DND-41 (cell line): ENCODE data around the gene SLC24A4.

Experiments used
- ATAC-seq: fragments of 200-7000 bp; cut with Tn5 transposase; 3 replicates; pipeline ENCODE4 v1.9.1; 2021; ENCODE audit warnings: low read depth; ENCODE audit not compliant: insufficient read depth
- DNase-seq: peaks from one replicate; pipeline ENCODE4 v3.0.0-alpha.2; 2020
- H2AFZ ChIP-seq: 2 replicates; pipeline ENCODE4 v1.6.0; 2012; ENCODE audit warnings: low read depth, low read length
- H3K27ac ChIP-seq: 2 replicates; pipeline ENCODE4 v1.5.1; 2012; ENCODE audit warnings: low read length, inconsistent platforms
- H3K27me3 ChIP-seq: fragments of 200-600 bp; sonication (generic); 2 replicates; pipeline ENCODE4 v1.6.0; 2012; ENCODE audit warnings: low read length, mild to moderate bottlenecking, inconsistent platforms; ENCODE audit not compliant: insufficient read depth, poor library complexity
- H3K36me3 ChIP-seq: 2 replicates; pipeline ENCODE4 v1.5.1; 2012; ENCODE audit warnings: low read length, inconsistent platforms; ENCODE audit not compliant: insufficient read depth
- H3K4me1 ChIP-seq: 2 replicates; pipeline ENCODE4 v1.5.1; 2012; ENCODE audit warnings: mild to moderate bottlenecking, low read length; ENCODE audit not compliant: insufficient read depth
- H3K4me2 ChIP-seq: 2 replicates; pipeline ENCODE4 v1.6.0; 2012; ENCODE audit warnings: mild to moderate bottlenecking, moderate library complexity, low read length, inconsistent platforms; ENCODE audit not compliant: insufficient read depth
- H3K4me3 ChIP-seq, 2 experiments: fragments of 200-600 bp in 1 of 2; shearing (Covaris generic) in 1 of 2; 2 replicates each; pipeline ENCODE4 v1.5.1; 2012 to 2016; ENCODE audit warnings: inconsistent platforms in 2 of 2, low read length in 2 of 2, mild to moderate bottlenecking in 2 of 2, low read depth in 1 of 2, moderate library complexity in 1 of 2
- H3K79me2 ChIP-seq: 2 replicates; pipeline ENCODE4 v1.6.0; 2012; ENCODE audit warnings: low read length, inconsistent platforms; ENCODE audit not compliant: insufficient read depth
- H3K9ac ChIP-seq: 2 replicates; pipeline ENCODE4 v1.6.0; 2012; ENCODE audit warnings: low read depth, mild to moderate bottlenecking, inconsistent platforms, low read length, moderate library complexity
- H3K9me3 ChIP-seq: 2 replicates; pipeline ENCODE4 v1.5.1; 2012; ENCODE audit warnings: low read length, moderate library complexity, mild to moderate bottlenecking, inconsistent platforms; ENCODE audit not compliant: insufficient read depth, severe bottlenecking
- H4K20me1 ChIP-seq: 2 replicates; pipeline ENCODE4 v1.6.0; 2012; ENCODE audit warnings: low read length; ENCODE audit not compliant: insufficient read depth
- EZH2 ChIP-seq: IDR thresholded peaks from 3 replicates; pipeline ENCODE4 v1.6.1; 2012; ENCODE audit warnings: borderline replicate concordance, low read depth, mild to moderate bottlenecking, moderate library complexity, low read length, inconsistent platforms; ENCODE audit not compliant: severe bottlenecking
- TF ChIP-seq, protein P1 (sequence below): IDR thresholded peaks from 2 replicates; pipeline ENCODE4 v1.5.1; 2012; ENCODE audit warnings: borderline replicate concordance, low read length, moderate library complexity, mild to moderate bottlenecking; ENCODE audit not compliant: poor library complexity, severe bottlenecking; ENCODE audit errors: extremely low read depth

SLC24A4 gene

DNA sequence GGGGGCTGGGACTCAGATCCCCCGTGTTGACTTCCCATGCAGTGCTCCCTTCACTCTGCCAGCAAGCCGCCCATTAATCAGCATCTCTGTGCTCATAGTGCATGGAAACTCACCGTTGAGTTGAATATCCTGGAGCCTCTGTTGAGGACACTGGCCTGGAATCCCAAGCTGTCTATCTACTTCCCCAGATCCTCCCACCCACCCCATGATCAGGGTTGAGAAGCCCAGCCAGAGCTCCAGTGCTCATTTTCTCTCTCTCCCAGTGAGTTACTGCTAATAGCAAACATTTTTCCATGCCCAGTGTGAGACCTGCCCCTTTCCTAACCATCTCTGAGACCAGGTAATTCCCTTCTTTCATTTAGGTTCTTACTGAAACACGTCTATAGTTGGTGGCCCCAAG lies 88.2 kb downstream of the SLC24A4 start:
- no peak overlapping the region for H3K4me2 ChIP-seq
- H3K9ac ChIP-seq: no peak overlapping the region
- peaks cover 8% of the 10 kb centered on the region for H3K27me3 ChIP-seq
- no peaks in the 10 kb centered on the region for H3K36me3 ChIP-seq
- no peaks in the 10 kb centered on the region for H3K4me1 ChIP-seq
- no peak overlapping the region for H3K4me3 ChIP-seq
- no peak overlapping the region for H3K27ac ChIP-seq
- H2AFZ ChIP-seq: no peak overlapping the region
- peaks cover 7% of the 10 kb centered on the region for H3K9me3 ChIP-seq
- TF ChIP-seq, protein P1, sequence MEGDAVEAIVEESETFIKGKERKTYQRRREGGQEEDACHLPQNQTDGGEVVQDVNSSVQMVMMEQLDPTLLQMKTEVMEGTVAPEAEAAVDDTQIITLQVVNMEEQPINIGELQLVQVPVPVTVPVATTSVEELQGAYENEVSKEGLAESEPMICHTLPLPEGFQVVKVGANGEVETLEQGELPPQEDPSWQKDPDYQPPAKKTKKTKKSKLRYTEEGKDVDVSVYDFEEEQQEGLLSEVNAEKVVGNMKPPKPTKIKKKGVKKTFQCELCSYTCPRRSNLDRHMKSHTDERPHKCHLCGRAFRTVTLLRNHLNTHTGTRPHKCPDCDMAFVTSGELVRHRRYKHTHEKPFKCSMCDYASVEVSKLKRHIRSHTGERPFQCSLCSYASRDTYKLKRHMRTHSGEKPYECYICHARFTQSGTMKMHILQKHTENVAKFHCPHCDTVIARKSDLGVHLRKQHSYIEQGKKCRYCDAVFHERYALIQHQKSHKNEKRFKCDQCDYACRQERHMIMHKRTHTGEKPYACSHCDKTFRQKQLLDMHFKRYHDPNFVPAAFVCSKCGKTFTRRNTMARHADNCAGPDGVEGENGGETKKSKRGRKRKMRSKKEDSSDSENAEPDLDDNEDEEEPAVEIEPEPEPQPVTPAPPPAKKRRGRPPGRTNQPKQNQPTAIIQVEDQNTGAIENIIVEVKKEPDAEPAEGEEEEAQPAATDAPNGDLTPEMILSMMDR: no peak
- TF ChIP-seq EZH2: no peak
- no peaks in the 10 kb centered on the region for H4K20me1 ChIP-seq
- DNase-seq (no peak), ATAC-seq (no peak)
- no peaks in the 10 kb centered on the region for H3K79me2 ChIP-seq

DNA sequence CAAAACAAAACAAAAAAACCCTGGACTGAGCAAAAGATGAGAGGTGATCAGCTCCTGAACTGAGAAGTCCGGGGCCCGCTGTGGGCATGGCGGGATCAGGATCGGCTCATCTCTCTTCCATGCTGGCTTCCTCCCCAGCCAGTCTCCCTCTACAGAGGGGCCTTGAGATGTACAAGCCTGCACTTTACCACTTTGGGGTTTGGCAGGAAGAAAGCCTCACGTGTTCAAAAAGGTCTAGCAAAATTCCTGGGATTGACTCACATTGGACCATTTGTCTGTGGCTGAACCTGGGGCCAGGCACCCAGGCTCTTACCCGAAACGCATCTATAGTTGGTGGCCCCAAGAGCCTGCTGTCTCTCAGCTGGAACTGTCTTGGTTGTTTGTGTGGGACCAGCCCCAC lies 89.0 kb downstream of the SLC24A4 start:
- peaks cover 8% of the 10 kb centered on the region for H3K27me3 ChIP-seq
- H3K36me3 ChIP-seq: no peaks in the 10 kb centered on the region
- no peak overlapping the region for H3K4me3 ChIP-seq
- peaks cover 3% of the 10 kb centered on the region for H3K9me3 ChIP-seq
- TF ChIP-seq, protein P1: no peak
- no peak for TF ChIP-seq EZH2
- H3K9ac ChIP-seq: no peak overlapping the region
- no peak overlapping the region for H2AFZ ChIP-seq
- no peaks in the 10 kb centered on the region for H3K79me2 ChIP-seq
- H3K4me1 ChIP-seq: no peaks in the 10 kb centered on the region
- DNase-seq (no peak), ATAC-seq (no peak)
- no peaks in the 10 kb centered on the region for H4K20me1 ChIP-seq
- no peak overlapping the region for H3K4me2 ChIP-seq
- H3K27ac ChIP-seq: no peak overlapping the region

DNA sequence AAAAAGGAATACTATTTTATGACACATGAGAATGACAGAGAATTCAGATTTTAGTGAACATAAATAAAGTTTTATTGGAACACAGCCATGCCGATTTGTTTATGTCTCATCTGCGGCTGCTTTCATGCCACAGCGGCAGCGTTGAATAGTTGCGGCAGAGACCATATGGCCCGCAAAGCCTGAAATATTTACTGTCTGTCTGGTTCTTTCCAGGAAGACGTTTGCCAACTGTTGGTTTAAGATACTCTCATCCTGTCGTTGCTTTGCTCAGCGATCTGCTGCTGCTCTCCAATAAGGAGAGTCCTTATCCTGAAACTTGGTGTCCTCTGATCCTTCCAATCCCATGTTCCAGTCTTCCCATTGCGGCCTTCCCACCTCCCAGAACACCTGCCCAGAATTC lies 89.9 kb downstream of the SLC24A4 start:
- Histone ChIP-seq H3K4me3 (no peak overlapping the region), H3K4me2 (no peak overlapping the region)
- no peak for ATAC-seq

More for the DNA sequence above, 89.9 kb downstream of the SLC24A4 start:
- Histone ChIP-seq H2AFZ (no peak overlapping the region), H3K79me2 (no peaks in the 10 kb centered on the region), H3K36me3 (no peaks in the 10 kb centered on the region), H3K9me3 (no peaks in the 10 kb centered on the region), H3K27me3 (peaks cover 8% of the 10 kb centered on the region), H3K9ac (no peak overlapping the region), H3K27ac (no peak overlapping the region), H4K20me1 (no peaks in the 10 kb centered on the region), H3K4me1 (no peaks in the 10 kb centered on the region)
- DNase-seq: no peak
- TF ChIP-seq, protein P1: no peak
- no peak for TF ChIP-seq EZH2
